IPS-NIHi11 (cell line): Measurements from ENCODE around the gene PLSCR4.
"Not testable (repeated sequence)": the region's sequence is repeated elsewhere in the genome, so short reads cannot be mapped to it uniquely, and the experiment has no call there.

Source experiments
- DNase-seq: peaks from one replicate; pipeline ENCODE4 v3.0.0; 2012; ENCODE audit warnings: mixed read lengths, low spot score

PLSCR4 gene, protein sequence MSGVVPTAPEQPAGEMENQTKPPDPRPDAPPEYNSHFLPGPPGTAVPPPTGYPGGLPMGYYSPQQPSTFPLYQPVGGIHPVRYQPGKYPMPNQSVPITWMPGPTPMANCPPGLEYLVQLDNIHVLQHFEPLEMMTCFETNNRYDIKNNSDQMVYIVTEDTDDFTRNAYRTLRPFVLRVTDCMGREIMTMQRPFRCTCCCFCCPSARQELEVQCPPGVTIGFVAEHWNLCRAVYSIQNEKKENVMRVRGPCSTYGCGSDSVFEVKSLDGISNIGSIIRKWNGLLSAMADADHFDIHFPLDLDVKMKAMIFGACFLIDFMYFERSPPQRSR

DNA sequence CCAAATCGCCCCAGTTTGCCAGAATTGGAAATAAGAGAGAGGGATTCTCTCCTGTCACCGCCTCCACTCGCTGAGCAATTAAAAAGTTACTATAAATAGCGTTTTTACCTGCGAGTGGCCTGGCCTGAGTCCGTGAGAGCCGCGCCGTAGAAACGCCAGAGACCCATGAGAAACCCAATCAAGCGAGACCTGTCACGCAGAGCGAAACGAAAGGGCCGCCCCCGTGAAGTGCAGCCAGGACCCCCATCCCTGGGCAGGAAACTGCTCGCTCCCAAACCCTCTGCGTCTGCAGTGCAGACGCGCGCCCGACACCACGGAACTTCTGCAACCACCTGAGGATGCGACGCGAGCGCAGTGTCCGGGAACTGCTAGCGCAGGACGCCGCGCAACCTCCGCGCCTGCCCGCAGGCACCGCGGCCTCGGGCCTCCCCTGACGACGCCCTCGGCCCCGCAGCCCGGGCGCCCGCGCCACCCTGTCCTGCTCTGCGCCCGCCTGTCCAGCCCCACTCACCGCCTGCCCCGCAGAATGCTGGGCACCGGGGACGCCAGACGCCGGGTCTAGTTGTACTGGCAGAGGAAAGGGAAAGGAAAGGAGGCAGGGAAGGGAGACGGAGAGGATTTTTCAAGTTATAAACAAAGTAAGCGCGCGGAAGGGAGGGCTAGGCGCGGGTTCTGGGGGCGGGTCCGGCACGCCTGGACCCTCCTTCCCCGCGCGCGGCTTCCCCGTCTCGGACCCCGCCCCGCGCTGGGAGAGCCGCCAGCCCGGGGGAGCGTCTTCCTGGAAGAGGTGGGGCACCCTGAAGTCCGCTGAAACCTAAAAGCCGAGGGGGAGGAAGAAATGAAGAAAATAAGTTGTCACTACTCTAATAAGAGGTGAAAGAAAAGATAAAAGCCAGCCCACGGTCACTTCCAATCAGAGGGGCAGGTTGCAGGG, at the start of gene PLSCR4:
PLSCR4 (minus strand) TSS at position 657 of the 934 bp plus-strand sequence. CDS start 29,034 bp downstream, outside the sequence.
- peak; percentile 73 for DNase-seq

DNA sequence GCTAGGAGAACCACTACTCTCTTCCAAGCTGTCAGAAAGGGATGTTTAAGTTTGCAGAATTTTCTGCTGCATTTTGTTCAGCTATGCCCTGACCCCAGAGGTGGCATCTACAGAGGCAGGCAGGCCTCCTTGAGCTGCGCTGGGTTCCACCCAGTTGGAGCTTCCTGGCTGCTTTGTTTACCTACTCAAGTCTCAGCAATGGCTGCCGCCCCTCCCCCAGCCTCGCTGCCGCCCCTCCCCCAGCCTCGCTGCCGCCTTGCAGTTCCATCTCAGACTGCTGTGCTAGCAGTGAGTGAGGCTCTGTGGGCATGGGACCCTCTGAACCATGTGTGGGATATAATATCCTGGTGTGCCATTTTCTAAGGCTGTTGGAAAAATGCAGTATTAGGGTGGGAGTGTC, 42.5 kb upstream of the PLSCR4 start:
- not testable (repeated sequence) for DNase-seq

DNA sequence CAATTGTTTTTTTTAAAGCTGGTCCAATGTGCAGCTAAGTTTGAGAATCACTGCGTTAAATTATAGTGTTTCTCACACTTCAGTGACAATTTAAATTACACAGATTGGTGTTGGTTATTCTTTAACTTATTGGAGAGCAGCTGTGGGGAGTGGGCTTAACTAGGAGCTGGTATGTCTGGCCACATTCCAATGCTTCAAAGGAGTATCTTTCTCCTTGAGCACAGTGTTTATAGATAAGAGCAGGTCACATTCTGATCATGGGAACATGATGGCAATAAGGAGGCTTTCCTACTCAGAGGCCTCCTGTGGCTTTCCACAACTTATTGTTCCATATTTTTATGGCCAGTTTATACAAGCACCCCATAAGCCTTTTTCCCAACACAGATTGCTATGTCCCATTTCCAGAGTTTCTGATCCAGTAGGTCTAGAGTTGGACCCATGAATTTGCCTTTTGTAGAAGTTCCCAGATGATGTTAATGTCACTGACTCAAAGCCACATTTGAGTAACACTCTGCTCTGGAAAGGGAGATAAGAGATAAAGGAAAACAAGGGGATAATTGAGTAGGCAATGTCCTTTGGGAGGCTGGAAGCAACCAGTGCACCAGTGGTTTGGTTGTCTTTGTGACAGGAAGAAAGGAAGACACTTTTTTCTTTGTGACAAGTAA, 33.0 kb upstream of the PLSCR4 start:
- no peak for DNase-seq

DNA sequence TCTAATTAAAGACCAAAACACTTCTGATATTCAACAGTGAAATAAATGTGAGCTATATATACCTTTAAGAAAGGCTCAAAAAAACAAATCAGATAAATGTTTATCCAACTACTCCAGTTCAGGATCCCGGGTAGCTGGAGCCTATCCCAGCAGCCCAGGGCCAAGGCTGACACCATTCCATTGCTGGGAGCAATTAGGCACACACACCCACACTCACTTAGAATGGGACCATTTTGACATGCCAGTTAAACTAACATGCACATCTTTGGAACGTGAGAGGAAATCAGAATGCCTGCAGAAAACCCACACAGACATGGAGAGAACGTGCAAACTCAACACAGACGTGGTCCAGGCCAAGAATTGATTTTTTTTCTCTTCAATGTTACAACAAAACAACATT, 30.0 kb upstream of the PLSCR4 start:
- no peak for DNase-seq

DNA sequence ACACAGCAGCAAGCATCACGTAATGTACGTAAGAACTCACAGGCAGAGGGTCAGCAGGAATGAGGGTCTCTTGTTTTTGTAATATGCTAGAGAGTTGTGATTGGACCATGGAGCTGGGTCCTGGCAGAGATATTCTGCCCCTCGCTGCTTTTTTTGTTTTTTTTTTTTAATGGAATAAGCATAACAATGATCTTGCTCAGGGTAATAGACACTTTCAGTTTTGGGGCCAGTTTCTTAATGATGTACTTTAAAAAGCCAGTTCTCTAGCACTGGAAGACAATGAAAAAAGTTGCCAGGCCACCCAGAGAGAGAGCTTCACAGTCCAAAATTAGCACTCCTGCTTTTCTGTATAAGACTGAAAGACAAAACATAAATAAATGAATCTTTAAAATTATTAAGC, 29.0 kb upstream of the PLSCR4 start:
- no peak for DNase-seq

DNA sequence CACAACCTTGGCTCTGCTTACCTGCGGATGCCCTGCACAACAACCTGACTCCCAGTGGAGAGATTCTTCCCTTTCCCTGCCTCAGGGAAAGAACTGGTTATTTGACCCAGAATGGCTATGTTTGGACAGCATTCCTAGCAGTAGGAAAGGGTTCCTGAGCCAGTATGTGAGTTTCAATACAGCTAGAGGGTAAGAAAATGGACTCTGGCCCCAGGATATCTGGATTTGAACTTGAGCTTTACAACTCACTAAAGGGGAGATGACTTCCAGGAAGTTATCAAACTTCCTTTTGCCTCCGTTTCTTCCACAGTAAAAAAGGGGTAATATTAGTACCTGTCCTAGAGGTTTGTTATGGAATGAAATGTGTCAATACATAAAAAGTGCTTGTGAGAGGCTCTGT, 28.1 kb upstream of the PLSCR4 start:
- no peak for DNase-seq

DNA sequence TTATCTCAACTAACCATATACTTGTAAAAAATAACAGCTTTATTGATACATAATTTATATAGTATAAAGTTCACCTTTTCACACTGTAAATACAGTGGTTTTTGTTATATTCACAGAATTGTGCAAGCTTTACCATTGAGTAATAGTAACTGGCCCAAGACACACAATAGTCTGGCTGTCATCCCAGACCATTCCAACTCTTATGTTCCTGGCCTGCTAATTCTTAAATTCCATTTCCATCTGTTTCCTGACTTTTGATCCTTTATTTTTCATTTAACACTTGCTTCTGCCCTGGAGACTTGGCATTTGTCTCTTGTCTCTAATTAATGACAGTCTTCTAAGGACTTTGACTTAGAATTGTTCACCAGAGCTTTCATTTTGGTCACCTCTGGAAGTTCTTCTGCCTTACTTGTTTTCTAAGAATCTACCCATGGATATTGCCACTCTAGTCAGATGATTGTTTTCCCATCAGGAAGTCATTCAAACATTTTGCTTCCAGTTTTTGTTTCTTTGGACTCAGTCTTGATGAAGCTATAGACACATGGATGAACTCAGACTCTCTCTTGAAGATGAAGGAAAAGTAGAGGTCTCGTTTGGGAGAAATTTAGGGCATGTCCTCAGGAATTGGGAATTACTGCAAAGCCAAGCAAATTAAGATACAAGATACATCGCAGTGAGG, 27.2 kb upstream of the PLSCR4 start:
- no peak for DNase-seq

DNA sequence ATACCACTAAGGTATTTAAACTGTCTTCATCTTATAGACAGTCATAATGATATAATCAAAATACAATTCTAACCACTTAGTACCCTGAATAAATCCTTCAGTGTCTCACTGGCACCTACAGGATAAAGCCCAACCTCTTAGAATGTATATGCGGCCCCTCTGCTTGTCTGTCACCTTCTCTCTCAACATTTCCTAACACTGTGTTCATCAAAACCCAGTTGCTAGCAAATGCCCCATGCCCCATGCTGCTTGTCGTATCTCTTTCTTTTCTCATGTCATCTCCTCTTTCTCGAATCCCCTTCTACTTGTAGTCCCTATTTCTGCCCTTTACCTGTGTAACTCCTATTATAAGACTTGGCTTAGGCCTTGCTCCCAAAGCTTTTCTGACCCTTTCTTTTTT, 24.6 kb upstream of the PLSCR4 start:
- DNase-seq = no peak

DNA sequence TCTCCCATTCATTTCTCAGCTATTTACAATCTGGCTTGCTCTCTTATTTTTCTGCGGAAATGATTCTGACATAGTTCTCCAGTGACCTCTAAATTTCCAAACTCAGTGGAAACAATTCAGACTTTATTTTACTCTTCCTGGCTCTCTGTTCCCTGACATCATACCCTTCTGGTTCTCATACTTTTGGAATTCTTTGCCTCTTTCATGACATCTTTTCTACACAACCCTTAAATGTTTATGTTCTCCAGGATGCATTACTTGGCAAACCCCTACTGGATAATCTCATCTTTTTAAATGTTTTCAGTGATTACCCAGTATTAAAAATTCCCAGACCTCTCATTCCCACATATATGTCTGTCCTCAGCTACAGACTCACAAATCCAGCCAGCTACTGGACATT, 23.9 kb upstream of the PLSCR4 start:
- DNase-seq = no peak

DNA sequence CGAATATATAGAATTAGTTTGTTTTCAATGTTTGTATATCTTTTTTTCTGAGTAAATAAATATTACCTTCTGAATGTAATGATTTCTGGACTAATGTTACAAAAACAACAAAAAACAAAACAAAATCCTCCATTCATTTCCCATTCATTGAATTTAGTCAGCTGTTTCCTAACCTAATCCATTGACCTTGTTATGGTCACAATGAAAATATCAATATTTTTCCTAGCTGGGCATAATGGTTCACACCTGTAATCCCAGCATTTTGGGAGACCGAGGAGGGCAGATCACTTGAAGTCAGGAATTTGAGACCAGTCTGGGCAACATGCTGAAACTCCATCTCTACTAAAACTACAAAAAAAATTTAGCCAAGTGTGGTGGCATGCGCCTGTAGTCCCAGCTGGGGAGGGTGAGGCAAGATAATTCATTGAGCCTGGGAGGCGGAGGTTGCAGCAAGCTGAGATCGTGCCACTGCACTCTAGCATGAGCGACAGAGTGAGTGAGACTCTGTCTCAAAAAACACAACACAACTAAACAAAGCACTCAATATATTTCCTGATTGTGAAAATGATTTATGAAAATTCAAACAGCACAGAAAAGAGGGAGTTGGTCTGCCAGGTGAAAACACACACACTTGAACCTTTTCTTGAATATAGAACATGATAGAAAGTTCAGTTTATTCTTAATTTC, 23.0 kb upstream of the PLSCR4 start:
- no peak for DNase-seq

DNA sequence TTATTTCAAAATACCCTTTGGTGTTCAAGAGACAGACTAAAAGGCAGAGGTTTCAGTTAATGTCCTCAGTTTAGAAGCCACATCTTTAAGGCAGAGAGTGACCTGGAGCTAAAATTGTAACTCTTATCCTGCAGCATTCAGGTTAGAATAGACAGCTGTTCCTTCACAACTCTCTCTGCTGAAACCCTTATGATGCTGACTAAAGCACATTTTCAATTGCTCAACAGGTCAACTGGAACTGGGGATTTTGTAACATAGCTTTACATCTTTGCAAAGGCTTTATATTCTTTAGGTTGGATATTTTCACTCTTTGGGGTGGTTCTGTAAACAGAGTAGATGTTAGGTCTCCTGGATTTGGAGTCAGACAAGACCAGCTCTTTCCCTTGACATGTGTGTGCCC, 20.3 kb upstream of the PLSCR4 start:
- no peak for DNase-seq

DNA sequence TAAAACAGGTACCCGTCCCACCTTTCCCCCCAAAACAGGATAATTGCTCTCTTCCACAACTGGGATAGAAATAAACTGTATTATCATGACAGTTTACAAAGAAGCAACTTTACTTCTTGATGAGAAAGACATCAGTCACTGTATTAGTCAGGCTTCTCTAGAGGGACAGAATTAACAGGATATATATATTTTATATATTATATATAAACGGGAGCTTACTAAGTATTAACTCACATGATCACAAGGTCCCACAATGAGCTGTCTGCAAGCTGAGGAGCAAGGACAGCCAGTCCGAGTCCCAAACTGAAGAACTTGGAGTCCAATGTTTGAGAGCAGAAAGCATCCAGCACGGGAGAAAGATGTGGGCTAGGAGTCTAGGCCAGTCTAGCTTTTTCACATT, 18.4 kb upstream of the PLSCR4 start:
- no peak for DNase-seq

DNA sequence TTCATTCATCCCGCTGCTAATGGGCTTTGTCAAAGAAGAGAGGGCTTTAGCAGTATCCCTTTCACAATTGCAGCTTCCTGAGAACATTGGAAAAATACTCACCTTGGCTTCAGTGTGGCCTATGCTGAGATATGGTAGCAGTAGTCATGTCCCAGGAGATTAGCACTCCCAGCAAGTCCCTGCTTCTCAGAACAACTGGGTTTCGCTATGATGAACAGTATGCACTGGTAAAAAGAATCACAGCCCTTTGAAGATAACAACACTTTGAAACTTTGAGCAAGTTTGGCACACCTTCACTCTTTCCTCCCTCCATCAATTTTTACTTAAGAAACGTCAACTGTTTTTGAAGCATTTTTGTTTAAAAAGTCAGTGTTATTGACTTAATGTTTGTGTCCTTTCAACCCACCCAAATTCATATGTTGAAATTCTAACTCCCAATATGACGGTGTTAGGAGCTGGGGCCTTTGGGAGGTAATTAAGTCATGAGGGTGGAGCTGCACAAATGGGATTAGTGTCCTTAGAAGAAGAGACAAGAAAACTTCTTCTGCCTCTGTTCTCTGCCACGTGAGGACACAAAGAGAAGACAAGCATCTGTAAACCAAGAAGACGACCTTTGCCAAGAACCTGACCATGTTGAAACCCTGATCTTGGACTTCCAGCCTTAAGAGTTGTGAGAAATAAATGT, 17.8 kb upstream of the PLSCR4 start:
- DNase-seq = no peak

DNA sequence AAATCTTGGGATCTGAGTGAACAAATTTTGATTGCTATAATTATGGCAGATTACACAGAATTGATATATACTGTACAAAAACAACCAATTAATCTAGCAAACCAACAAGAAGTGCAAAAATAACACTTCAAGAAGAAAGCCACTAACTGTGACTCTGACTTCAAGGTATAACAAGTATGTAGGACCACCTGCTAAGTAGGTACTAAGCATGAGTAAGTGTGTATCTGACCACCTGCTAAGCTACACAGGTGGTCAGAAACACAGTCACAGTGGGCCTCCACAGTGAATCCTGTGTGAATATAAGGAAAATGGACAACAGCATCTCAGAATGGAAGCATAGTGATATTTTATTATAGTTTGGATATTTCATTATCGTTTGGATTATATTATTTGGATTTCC, 14.8 kb upstream of the PLSCR4 start:
- DNase-seq = no peak

DNA sequence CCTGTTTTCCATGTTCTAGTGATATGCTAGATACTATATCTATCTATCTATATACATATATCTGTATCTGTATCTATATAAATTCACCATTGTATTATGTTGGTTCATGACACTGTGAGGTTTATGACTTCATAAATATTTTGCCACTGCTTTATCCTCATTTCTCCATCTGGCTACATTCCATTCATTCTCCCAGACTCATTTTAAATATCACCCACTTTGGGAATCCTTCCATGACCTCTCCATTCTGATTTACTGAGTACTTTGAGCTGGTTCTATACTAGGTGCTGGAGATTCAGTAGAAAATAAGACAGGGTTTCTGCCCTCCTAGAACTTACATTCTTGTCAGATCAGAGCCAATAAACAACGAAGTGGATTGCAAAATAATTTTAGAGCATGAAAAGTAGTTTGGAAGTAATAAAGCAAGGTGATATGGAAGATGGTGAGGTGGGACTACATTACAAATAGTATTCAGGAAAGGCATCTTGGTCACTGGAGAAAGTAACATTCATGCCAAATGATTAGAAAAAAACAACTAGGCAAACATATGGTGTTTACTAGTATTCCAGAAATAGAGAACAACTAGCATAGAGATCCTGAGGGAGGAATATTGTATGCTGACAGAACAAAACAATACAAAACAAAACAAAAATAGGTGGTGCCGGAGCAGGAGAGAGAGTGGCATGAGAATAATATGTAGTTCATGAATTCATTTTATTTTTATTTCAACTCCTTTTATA, 11.6 kb upstream of the PLSCR4 start:
- no peak for DNase-seq

DNA sequence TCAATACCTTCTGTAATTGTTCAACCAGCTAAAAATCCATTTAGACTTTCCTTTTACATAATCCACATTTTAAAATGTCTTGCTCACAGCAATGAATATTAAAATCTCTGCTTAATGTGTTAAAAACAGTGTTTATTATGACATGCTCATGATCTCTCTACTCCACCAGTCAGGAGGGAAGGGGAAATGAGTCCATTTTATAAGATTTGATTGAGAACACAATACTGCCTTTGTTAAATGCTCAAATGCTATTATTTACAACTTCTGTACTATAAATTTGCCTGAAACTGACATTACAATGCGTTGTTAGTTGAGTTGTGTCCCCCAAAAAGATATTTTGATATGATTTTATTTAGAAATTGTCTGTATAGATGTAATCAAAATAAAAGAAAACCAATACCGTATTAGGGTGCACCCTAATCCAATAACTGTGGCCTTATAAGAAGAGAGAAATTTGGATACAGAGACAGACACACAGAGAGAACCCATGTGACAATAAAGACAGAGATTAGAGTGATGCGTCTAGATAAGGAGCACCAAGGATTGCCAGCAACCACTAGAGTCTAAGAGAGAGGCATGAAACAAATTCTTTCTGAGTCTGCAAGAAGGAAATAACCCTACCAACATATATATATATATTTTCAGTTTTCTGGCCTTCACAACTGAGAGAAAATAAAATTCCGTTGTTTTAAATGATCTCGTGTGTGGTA, 9.1 kb upstream of the PLSCR4 start:
- no peak for DNase-seq

DNA sequence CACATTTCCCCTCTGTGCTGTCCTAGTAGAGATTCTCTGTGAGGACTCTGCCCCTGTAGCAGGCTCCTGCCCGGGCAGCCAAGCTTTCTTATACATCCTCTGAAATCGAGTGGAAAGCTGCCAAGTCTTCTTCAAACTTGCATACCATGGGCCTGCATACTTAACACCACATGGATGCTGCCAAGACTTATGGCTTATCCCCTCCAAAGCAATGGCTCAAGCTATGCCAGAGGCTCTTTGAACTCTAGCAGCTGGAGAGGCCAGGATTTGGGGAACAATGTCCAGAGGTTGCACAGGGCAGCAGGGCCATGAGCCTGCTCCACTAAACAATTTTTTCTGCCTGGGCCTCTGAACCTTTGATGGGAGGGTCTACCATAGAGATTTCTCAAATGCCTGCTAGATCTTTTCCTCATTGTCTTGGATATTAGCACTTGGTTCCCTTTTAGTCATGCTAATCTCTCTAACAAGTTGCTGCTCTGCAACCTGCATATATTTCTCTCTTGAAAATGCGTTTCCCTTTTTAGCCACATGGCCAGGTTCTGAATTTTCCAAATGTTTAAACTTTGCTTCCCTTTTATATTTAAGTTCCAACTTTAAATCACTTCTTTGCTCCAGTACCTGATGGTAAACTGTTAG, 6.1 kb upstream of the PLSCR4 start:
- DNase-seq = peak; percentile 36

DNA sequence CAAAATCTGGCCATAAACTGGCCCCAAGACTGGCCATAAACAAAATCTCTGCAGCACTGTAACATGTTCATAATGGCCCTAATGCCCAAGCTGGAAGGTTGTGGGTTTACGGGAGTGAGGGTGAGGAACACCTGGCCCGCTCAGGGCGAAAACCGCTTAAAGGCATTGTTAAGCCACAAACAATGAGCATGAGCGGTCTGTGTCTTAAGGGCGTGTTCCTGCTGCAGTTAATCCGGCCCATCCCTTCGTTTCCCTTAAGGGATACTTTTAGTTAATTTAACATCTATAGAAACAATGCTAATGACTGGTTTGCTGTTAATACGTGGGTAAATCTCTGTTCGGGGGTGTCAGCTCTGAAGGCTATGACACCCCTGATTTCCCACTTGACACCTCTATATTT, 1.5 kb upstream of the PLSCR4 start:
- DNase-seq = not testable (repeated sequence)

DNA sequence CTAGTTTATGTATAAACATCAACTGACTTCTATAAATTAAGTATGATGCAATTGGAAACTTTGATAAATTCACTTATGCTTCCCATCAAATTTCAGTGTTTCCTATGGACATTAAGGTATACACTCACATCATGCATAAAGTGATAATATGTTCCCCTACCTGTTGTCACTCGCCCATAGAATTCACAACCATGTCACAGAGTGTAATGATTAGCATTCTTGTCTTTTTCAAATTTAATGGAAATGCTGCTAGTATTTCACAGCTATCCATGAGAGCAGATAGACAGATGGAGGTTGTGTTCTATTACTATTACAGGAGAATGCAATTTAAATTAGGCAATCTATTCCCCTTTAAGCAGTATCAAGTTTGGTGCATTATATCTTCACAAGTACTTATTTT, 984 bp downstream of the PLSCR4 start:
- no peak for DNase-seq
